Thymus (tissue), 11 donors: Measurements from ENCODE around the gene ALG3. TPM values are rescaled to one million over a fixed set of nuclear protein-coding genes. Genes with fewer than 3 reads are reported as not detected.
A peak's percentile ranks its signal among the peaks of the same experiment; 100 is the strongest.

ENCODE experiments used
- DNase-seq, 9 donors: peaks; one replicate each; pipeline ENCODE4 v3.0.0-alpha.2; 2013; ENCODE audit warnings: low spot score in 9 of 9, low read depth in 6 of 9, missing footprints in 1 of 9
- H3K27ac ChIP-seq, 2 donors: one replicate each; pipeline ENCODE4 v1.5.1; 2013; ENCODE audit warnings: control low read depth in 1 of 2, low read depth in 1 of 2, low read length in 1 of 2, mild to moderate bottlenecking in 1 of 2, moderate library complexity in 1 of 2
- H3K27me3 ChIP-seq, 2 donors: one replicate each; pipeline ENCODE4 v1.5.1; 2013; ENCODE audit warnings: low read length in 1 of 2; ENCODE audit not compliant: control insufficient read depth in 2 of 2, insufficient read depth in 1 of 2
- H3K36me3 ChIP-seq, 2 donors: one replicate each; pipeline ENCODE4 v1.5.1; 2013; ENCODE audit warnings: low read length in 1 of 2, mild to moderate bottlenecking in 1 of 2, moderate library complexity in 1 of 2; ENCODE audit not compliant: control insufficient read depth in 2 of 2, insufficient read depth in 2 of 2
- H3K4me1 ChIP-seq, 2 donors: one replicate each; pipeline ENCODE4 v1.5.1; 2013; ENCODE audit warnings: low read length in 2 of 2; ENCODE audit not compliant: control insufficient read depth in 2 of 2, insufficient read depth in 2 of 2
- H3K4me3 ChIP-seq, 2 donors: one replicate each; pipeline ENCODE4 v1.5.1; 2013; ENCODE audit warnings: low read length in 2 of 2, control low read depth in 1 of 2, mild to moderate bottlenecking in 1 of 2
- H3K9me3 ChIP-seq, 2 donors: one replicate each; pipeline ENCODE4 v1.5.1; 2013; ENCODE audit warnings: low read length in 1 of 2, mild to moderate bottlenecking in 1 of 2; ENCODE audit not compliant: control insufficient read depth in 2 of 2, insufficient read depth in 1 of 2
- WGBS: extraction: QIAGEN DNeasy Blood & Tissue Kit; methylation state at CpG from one replicate; pipeline ENCODE4 v1.1.7; 2013; 5-methylcytosine and 5-hydroxymethylcytosine counted together
- polyA plus RNA-seq: library from polyadenylated mRNA; stranded (reverse); fragments of 200-250 nt; gene quantifications from one replicate; pipeline ENCODE4 v1.2.3, GENCODE V29; 2013
- total RNA-seq: library from RNA; stranded (reverse); fragments of 120-200 nt; gene quantifications from one replicate; pipeline ENCODE4 v1.2.4, GENCODE V29; 2013
- donor health status: healthy.

ALG3 gene
- total and polyA plus RNA-seq, 2 donors, result 12.6 to 16.6 TPM

- peaks cover 24 to 30% of the 10 kb centered on the region in 2 donors for H3K27me3 ChIP-seq
- H3K4me3 ChIP-seq, result no peak overlapping the region
- H3K27ac ChIP-seq, result no peak overlapping the region
- peaks cover 0 to 8% of the 10 kb centered on the region in 2 donors for H3K9me3 ChIP-seq
- peaks cover 0 to 5% of the 10 kb centered on the region in 2 donors for H3K4me1 ChIP-seq
- DNase-seq, result no peak
- WGBS, result 98% methylated on average over 3 of the region's 3 CpGs
- H3K36me3 ChIP-seq, result no peaks in the 10 kb centered on the region
Observed at GRCh38 chr3:184255291-184256039, 6.7 kb upstream of the ALG3 start.

DNA sequence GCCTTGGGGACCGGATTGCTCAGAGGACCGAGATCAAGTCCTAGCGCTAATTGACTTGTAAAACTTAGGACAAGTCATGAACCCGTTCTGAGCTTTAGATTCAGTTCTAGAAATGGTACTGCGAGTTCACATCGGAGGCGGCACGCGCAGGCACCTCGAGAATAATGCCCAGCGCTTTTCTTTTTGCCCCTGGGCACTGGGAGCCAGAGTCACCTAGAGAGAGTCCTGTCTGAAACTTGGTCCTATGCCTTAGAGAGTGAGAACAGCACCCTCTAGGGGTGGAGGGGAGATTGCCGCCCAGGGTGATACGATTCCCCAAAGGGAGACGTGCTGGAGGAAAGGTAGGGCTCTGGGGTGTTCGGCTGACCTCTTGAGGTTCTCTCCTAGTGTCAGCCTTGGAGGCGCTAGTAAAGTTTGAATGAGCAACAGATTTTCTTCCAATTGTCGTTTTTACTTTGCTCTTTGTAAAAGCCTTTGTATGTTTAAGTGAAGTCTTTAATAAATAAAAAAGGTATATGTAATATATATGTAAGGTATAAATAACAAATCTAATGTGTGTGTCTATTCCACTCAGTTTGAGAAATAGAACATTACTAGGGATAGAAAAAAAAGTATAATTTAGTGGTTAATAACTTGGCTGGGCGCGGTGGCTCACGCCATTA lies 1.5 kb upstream of the ALG3 start:
- WGBS, result 15% methylated on average over 20 of the region's 20 CpGs
- Histone ChIP-seq H3K27me3 (no peaks in the 10 kb centered on the region), H3K27ac (peak overlapping the region in 1 of 2 donors; percentile 71), H3K9me3 (no peaks in the 10 kb centered on the region), H3K4me1 (peaks cover 9 to 15% of the 10 kb centered on the region in 2 donors), H3K36me3 (peaks cover 4 to 5% of the 10 kb centered on the region in 2 donors), H3K4me3 (peak overlapping the region; percentile 80 to 81)
- peak; percentile 65 to 95 (median 86) for DNase-seq

GRCh38 chr3:184249412-184250166 lies 827 bp upstream of the ALG3 start, which contains the start of gene EEF1AKMT4:
TSS of gene EEF1AKMT4 (plus strand) at chr3:184249672. CDS start at chr3:184249695, 23 bp downstream.
- DNase-seq, result peak; percentile 84 to 97 (median 90)
- Histone ChIP-seq H3K27ac (peak within 1 kb of the TSS; percentile 80 to 86), H3K9me3 (no peaks in the 10 kb centered on the region), H3K4me1 (peaks cover 9 to 15% of the 10 kb centered on the region in 2 donors), H3K4me3 (peak within 1 kb of the TSS; percentile 80 to 81), H3K27me3 (no peaks in the 10 kb centered on the region), H3K36me3 (peaks cover 11 to 12% of the 10 kb centered on the region in 2 donors)
- under 1% methylated on average over 54 of the region's 54 CpGs for WGBS

DNA sequence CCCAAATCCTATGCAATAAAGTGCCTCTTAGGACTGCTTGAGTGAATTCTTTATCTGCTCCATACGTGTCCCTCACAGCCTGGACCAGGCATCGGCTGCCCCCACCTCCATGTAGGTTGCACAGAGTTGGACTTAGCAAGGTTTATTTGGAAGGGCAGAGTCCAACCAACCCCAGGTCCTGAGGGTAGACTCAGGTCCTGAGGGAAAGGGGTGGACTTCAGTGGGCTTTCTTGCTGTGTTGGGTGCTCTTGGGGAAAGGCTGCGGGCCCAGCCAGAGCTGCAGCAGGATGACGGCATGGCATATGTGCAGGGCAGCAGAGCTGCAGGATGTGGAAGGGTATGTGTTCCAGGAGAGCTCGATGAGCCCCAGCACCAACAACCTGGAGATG lies 6.5 kb downstream of the ALG3 start:
- 96% methylated on average over 5 of the region's 5 CpGs for WGBS

DNA sequence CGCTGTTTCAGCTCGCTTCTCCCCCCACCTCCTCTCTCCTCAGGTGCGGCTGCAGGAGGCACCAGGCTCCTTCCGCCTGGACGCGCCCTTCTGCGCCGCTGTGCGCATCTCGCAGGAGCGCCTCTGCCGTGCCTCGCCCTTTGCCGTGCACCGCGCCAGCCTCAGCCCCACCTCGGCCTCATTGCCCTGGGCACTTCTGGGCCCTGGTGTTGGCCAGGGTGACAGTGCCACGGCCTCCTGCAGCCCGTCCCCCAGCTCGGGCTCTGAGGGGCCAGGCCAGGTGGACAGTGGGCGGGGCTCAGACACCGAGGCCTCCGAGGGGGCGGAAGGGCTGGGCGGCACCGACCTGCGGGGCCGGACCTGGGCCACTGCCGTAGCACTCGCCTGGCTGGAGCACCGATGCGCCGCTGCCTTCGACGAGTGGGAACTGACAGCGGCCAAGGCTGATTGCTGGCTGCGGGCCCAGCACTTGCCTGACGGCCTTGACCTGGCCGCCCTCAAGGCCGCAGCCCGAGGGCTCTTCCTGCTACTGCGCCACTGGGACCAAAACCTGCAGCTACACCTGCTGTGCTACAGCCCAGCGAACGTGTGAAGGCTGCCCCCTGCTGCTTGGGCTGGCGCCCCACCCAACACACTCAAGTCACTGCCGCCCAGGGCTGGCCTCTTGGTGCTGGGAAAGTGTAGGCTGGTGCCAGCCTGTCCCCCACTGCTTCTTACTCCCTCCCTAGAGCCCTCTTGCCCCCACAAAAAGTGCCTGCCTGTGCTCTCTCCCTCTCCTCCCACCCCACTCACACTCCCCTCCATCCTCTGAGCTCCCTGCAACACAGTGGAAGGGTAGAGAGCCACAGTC lies 7.1 kb downstream of the ALG3 start:
- peak in 1 of 9 donors; percentile 31 for DNase-seq
- Histone ChIP-seq H3K4me3 (no peak overlapping the region), H3K27me3 (peaks cover 0 to 5% of the 10 kb centered on the region in 2 donors), H3K4me1 (no peaks in the 10 kb centered on the region), H3K9me3 (no peaks in the 10 kb centered on the region), H3K27ac (no peak overlapping the region), H3K36me3 (peaks cover 37 to 40% of the 10 kb centered on the region in 2 donors)
- 71% methylated on average over 46 of the region's 46 CpGs for WGBS

More for the DNA sequence above, 6.5 kb downstream of the ALG3 start:
- Histone ChIP-seq H3K4me1 (no peaks in the 10 kb centered on the region), H3K27ac (no peak overlapping the region), H3K36me3 (peaks cover 37 to 40% of the 10 kb centered on the region in 2 donors), H3K27me3 (peaks cover 0 to 5% of the 10 kb centered on the region in 2 donors), H3K9me3 (no peaks in the 10 kb centered on the region), H3K4me3 (no peak overlapping the region)
- DNase-seq, result no peak

DNA sequence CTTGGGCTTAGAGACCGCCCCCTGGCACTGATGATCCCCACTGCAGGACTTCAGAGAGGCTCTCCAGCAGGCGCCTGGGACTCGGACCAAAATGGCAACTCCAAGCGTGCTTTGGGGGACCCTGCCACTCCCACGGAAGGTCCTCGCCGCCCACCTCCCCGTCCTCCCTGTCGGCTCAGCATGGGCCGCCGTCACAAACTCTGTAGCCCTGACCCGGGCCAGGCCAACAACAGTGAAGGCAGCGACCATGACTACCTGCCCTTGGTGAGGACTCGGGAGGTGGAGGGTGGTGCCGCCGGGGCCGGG lies 7.7 kb downstream of the ALG3 start:
- 71% methylated on average over 17 of the region's 17 CpGs for WGBS
- Histone ChIP-seq H3K4me3 (no peak overlapping the region), H3K4me1 (no peaks in the 10 kb centered on the region), H3K27me3 (peaks cover 0 to 10% of the 10 kb centered on the region in 2 donors), H3K36me3 (peaks cover 37 to 40% of the 10 kb centered on the region in 2 donors), H3K9me3 (no peaks in the 10 kb centered on the region), H3K27ac (no peak overlapping the region)
- DNase-seq, result no peak

DNA sequence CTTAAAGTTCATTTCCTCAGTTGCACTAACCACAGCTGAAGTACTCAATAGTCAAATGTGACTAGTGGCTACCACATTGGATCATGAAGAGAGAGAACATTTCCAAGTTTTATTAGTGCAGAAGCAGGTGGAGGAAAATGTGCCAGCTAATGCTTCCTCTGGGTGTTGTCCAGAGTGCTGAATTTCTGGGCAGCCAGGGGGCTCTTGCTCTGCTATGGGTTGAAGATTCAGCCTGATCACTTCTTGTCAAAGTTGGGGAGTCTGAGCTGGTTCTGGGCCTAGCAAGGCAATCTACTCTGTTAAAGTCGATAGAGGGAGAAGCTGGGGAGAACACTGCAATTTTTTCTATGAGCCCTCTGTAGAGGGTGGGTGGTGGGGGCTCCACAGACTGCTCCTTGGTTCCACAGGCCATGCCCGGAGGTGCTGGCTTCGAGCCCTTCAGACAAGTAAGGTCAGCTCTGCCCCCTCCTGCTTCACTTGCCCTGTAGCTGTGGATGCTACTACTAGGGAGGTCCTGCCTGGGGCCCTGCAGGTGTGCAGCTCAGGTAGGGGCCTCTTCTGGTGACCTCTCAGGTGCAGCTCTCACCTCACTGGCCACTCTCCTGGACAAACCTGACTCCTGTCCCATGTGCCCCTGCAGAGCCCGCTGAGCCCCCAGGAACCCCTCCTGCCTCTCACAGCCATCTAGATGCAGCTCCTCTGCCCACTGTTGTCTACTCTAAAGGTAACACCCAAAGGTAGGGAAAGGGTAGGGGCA lies 8.2 kb downstream of the ALG3 start:
- no peak overlapping the region for H3K4me3 ChIP-seq
- H3K27ac ChIP-seq, result no peak overlapping the region
- no peaks in the 10 kb centered on the region for H3K4me1 ChIP-seq
- peaks cover 35 to 38% of the 10 kb centered on the region in 2 donors for H3K36me3 ChIP-seq
- no peaks in the 10 kb centered on the region for H3K9me3 ChIP-seq
- whole genome bisulfite sequencing, result 82% methylated on average over 4 of the region's 4 CpGs
- H3K27me3 ChIP-seq, result peaks cover 0 to 13% of the 10 kb centered on the region in 2 donors
- peak in 1 of 9 donors; percentile 41 for DNase-seq

DNA sequence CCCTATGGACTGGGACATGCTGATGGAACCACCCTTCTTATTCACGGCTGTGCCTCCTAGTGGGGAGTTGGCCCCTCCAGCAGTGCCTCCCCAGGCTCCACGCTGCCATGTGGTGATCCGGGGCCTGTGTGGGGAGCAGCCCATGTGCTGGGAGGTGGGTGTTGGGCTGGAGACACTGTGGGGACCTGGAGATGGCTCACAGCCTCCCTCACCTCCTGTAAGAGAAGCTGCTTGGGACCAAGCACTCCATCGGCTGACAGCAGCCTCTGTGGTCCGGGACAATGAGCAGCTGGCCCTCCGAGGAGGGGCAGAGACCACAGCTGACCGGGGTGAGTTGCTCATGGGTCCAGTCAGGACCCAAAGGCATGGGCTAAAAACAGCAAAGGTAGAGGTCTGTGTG lies 9.1 kb downstream of the ALG3 start:
- DNase-seq, result no peak
- Histone ChIP-seq H3K4me1 (no peaks in the 10 kb centered on the region), H3K27me3 (peaks cover 0 to 14% of the 10 kb centered on the region in 2 donors), H3K36me3 (peaks cover 26 to 29% of the 10 kb centered on the region in 2 donors), H3K4me3 (no peak overlapping the region), H3K27ac (no peak overlapping the region), H3K9me3 (no peaks in the 10 kb centered on the region)
- WGBS, result 94% methylated on average over 7 of the region's 7 CpGs
